ENCODE data around the gene SEMA3G.

SEMA3G gene

DNA sequence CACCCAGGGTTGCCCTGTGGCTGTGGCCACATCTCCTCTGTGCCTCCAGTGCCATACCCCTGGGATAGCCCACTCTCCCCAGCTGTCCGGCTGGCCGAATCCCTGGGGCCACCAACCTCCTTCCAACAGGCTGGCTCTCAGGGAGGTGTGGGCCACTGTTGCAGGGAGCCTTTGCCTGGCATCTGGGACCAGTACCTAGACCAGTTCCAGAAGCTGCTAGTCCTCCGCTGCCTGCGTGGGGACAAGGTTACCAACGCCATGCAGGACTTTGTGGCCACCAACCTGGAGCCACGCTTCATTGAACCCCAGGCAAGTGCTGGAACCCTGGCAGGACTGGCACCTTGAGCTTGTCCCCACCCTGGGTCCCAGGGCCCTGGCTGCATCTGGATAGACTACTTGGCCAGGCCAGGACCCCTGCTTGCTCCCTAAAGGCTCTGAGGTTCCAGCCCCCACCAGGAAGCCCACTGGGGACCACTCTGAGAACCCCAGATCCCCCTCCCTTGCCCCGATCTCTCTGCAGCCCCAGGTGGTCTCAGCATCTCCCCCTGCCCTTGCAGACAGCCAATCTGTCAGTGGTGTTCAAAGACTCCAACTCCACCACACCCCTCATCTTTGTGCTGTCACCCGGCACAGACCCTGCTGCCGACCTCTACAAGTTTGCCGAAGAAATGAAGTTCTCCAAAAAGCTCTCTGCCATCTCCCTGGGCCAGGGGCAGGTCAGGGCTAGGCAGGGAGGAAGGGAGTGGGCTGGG lies 50.0 kb downstream of the SEMA3G start:
- DNase-seq = no peak

DNA sequence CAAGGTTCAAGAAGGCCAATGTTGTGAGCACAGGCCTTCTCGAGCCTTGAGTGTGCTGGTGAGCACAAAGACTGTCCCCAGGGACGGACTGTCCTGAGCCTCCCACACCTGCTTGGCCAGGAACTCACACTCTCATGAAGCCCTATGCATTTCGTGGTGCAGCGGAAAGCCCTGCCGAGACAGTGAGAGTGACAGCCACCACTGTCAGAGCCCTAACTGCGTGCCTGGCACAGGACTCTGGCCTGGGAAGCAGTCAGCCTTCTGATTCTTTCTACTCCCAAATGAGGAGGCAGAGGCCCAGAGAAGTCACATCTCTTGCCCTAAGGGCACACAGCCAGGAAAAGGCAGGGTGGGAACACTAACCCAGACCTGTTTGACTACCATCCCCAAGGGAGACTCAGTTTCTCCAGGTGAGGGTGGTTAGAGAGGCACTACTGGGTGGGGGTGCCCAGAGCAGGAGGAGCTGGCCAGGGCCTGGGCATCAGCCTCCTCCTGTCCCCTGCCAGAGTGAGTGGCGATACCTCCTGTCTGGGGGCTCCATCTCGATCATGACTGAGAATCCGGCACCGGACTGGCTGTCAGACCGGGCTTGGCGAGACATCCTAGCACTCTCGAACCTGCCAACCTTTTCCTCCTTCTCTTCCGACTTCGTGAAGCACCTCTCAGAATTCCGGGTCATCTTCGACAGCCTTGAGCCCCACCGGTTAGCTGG lies 50.8 kb downstream of the SEMA3G start:
- DNase-seq = no peak

DNA sequence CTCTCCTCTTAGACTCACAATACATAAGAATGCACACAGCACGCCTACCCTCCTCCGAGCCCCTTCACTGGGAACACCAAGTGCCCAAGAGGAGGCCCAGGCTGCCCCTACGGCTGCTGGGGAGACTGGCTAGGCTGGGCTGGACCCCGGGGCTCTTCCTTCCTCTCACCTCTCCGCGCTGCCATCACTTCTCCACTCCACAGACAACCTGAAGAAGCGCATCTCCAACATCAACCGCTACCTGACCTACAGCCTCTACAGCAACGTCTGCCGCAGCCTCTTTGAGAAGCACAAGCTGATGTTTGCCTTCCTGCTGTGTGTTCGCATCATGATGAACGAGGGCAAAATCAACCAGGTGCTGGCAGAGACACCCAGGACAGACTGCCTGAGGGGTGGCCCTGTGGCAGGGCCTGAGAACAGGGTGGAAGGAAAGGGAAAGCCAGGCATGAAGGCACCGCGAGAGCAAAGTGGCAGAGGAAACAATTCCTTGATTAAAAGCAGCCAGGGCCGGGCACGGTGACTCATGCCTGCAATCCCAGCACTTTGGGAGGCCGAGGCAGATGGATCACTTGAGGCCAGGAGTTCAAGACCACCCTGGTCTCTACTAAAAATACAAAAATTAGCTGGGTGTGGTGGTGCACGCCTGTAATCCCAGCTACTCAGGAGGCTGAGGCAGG lies 51.6 kb downstream of the SEMA3G start:
- DNase-seq = no peak

DNA sequence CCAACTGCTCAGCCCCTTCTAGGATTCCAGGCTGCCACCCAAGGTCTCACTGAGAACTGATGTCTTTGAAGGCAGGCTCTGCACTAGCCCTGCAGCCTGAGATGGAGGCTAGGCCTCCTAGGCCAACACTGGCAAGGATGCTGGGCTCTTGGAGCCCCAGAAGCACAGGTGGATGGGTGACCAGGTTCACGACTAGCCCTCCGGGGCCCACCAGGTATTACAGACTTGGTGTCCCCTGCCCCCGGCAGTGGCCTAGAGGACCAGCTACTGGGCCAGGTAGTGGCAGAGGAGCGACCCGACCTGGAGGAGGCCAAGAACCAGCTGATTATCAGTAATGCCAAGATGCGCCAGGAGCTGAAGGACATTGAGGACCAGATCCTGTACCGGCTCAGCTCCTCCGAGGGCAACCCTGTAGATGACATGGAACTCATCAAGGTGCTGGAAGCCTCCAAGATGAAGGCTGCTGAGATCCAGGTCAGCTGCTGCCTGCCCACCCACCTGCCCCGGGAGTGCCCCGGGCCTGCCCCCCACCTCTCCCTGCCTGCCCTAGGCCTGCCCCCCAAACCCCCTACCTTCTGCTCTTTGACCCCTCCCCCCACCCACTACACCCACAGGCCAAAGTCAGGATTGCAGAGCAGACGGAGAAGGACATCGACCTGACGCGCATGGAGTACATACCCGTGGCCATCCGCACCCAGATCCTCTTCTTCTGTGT lies 52.5 kb downstream of the SEMA3G start:
- DNase-seq = no peak

DNA sequence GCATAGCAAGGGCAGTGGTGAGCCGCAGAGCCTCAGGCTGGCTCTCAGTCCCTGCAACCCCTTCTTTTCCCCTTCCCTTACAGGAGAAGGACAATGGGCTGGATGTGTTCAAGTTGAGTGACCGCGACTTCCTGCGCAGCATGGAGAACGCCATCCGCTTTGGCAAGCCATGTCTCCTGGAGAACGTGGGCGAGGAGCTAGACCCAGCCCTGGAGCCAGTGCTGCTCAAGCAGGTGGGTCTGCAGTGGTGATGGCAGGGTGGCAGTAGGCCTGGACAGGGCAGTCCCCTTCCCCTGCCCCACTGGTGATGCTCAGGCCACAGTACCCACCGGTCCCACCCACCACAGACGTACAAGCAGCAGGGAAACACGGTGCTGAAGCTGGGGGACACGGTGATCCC lies 53.8 kb downstream of the SEMA3G start:
- DNase-seq = no peak

DNA sequence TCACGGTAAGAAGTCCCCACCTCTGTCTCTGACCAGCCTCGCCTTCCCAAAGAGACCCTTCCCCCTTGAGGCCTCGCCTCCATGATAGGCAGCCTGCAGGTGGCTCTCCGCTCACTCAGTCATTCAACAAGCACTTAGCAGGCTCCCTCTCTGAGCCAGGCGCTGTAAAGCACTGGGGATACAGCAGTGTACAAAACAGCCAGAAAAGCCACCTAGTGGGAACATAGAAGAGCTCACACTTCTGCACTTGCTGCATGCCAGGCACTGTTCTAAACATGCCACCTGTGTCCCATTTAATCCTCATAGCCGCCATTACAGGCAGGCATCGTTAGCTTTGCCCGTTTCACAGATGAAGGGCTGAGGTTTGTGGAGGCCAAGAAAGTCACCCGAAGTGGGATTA lies 56.0 kb downstream of the SEMA3G start:
- DNase-seq = no peak

DNA sequence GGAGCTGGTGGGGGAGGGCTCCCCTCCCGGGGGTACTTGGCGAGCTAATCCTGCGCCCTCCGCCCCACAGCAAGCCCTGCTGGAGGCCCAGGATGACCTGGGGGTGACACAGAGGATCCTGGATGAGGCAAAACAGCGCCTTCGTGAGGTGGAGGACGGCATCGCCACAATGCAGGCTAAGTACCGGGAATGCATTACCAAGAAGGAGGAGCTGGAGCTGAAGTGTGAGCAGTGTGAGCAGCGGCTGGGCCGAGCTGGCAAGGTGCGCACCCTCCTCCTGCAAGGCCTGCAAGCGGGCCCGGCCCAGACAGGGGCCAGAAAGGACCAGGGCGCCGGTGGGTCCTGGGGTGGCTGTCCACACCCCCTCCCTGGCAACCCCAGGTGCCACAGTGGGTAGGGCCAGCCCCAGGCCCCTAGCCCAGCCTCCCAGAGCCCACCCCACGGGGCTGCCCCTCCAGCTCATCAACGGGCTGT lies 56.5 kb downstream of the SEMA3G start:
- no peak for DNase-seq

DNA sequence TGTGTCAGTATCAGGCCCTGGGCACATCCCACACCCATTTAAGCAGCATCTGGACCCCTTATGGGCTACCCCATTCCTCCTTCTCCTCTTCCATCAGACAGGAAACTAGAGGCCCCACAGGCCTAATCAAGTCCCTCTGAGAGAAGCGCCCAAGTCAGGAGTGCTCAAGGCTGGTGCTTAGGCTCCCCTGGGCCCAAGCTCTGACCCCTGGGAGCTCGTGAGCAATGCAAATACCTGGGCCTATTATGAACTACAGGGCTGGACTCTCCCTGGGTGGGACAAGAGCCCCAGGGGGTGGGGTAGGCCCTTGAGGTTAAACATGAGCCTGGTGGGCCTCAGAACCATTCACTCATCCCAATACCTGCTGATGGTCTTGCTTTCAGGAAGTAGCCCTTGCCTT lies 57.4 kb downstream of the SEMA3G start:
- no peak for DNase-seq

DNA sequence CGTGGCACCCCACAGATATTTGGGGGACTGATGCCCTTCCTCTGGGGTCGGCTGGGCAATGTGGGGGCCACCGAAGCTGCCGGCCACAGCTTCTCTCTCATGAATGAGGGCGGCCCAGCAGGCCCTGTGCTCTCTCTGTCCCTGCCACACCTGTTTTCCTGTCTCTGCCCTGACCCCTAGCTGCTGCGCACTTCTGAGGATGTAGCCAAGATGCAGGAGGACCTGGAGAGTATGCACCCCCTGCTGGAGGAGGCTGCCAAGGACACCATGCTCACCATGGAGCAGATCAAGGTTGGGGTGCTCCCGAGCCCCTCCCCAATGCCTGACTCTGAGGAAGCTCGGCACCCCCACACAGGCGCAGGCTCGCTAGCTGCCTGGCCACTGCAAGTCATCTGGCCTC lies 59.7 kb downstream of the SEMA3G start:
- no peak for DNase-seq

DNA sequence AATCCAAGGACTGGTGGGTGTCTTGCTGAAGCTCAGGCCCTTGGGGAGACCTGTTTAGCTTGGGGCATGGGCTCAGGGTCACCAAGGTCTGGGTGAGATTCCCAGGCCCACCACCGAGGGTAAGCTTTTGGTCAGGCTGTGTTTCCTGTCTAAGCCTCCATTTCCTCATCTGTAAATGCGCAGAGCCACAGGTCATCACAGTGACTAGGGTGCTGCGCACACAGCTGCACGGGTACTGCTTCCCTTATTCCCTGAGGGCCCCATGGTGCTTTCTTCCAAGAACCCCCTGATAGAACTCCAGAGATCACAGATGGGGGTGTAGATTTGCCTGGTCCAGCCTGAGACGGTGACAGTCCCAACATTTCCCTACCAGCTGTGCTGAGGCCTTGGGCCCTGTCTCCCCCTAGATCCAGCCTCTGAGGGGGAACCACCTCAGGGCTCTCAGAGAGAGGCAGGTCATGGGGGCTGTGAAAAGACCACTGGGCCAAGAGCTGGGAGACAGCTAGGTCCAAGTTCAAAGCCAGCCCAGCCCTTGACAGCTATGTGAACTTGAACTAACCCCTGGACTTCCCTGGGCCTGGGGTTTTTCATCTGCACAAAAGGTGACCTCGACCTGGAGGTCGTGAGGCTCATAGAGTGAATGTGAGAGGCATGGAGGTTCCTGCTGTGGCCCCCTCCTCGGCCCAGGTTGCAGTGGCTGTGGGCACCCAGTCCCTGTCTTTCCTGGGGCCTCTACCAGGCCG lies 60.7 kb downstream of the SEMA3G start:
- no peak for DNase-seq

DNA sequence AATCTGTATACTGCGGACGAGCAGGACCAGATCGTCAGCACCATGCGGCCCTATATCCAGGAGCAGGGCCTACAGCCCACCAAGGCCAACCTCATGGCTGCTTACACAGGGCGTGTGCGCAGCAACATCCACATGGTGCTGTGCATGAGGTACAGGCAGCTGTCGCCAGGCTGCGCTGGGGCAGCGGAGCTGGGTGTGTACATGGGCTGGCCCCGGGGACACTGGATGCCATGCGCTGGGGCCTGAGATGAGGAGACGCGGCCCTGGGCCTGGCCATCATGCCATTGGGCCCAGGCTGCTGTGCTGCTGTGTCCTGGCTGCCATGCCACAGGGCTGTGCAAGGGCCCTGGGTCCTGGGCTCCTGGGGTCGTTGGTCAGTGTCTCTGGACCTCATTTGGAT lies 61.5 kb downstream of the SEMA3G start:
- DNase-seq = no peak
